Endothelial cell (in vitro differentiated cells): ENCODE results near the gene TSPEAR. TPM values are rescaled to one million over a fixed set of nuclear protein-coding genes. Genes with fewer than 3 reads are reported as not detected.

Source experiments
- DNase-seq: peaks from one replicate; pipeline ENCODE4 v3.0.0; 2021; ENCODE audit warnings: low spot score
- H3K27ac Mint-ChIP-seq: one replicate; pipeline ENCODE4 v1.8.0; 2021; ENCODE audit warnings: mixed read lengths, inconsistent platforms; ENCODE audit not compliant: unreplicated experiment
- H3K27me3 Mint-ChIP-seq: one replicate; pipeline ENCODE4 v1.8.0; 2021; ENCODE audit warnings: mild to moderate bottlenecking, moderate library complexity, mixed read lengths, inconsistent platforms; ENCODE audit not compliant: unreplicated experiment
- H3K36me3 Mint-ChIP-seq: one replicate; pipeline ENCODE4 v1.8.0; 2021; ENCODE audit warnings: mild to moderate bottlenecking, low read depth, mixed read lengths, inconsistent platforms; ENCODE audit not compliant: unreplicated experiment
- H3K4me1 Mint-ChIP-seq: one replicate; pipeline ENCODE4 v1.8.0; 2021; ENCODE audit warnings: mild to moderate bottlenecking, mixed read lengths, inconsistent platforms; ENCODE audit not compliant: unreplicated experiment
- H3K4me3 Mint-ChIP-seq: one replicate; pipeline ENCODE4 v1.8.0; 2021; ENCODE audit warnings: mild to moderate bottlenecking, mixed read lengths, inconsistent platforms; ENCODE audit not compliant: unreplicated experiment
- H3K9me3 Mint-ChIP-seq: one replicate; pipeline ENCODE4 v1.8.0; 2021; ENCODE audit warnings: mixed read lengths, inconsistent platforms; ENCODE audit not compliant: unreplicated experiment
- total RNA-seq: library from RNA; stranded (reverse); fragmentation: NEBNext Ultra II Directional; extraction: Animal tissue kit (Norgen Biotek cat#: 25700); gene quantifications from one replicate; pipeline ENCODE4 v1.2.1, GENCODE V29; 2021; ENCODE audit not compliant: unreplicated experiment
- TF ChIP-seq, protein P1 (sequence below): fragments of 200-600 bp; sonication (generic); IDR thresholded peaks from one replicate; pipeline ENCODE4 v1.5.0; 2021; ENCODE audit warnings: antibody characterized with exemption; ENCODE audit not compliant: unreplicated experiment

The TSPEAR gene
- total RNA-seq, 1 donor from 2014 or later, result not detected

DNA sequence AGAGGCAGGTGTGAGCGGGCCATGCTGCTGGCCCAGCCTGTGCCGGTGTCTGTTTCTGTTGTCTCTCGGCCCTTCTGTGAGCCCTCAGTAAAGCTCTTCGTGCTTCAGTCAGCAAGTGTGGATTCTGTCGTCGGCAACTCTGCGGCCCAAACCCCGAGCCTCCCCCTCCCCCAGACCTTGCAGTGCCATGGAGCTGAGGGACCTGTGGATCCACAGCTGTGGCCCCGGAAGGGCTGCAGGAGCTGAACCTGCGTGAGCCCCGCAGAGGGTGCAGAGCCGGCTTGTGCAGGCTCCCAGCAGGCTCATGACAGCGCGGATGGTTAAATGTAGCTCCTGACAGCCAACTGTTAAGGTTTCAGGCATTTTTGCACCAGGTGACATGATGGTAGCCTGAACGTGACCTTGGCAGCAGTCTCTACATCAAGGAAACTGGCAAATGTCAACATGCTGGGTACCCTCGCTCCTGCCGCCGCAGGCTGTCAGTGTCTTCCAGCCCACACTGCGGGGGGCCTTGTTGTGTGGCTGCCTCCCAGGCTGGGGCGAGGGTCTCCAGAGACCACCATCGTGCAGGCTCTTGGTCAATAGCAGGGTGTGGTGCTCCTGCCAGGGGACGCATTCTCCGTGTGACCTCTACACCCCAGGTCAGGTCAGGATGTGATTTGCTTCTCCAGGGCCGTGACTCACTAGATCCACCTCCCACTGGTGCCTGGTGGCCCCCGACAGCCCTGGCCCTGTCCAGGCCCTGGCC lies 249.1 kb downstream of the TSPEAR start:
- no peak for DNase-seq
- no peak overlapping the region for H3K27ac Mint-ChIP-seq

DNA sequence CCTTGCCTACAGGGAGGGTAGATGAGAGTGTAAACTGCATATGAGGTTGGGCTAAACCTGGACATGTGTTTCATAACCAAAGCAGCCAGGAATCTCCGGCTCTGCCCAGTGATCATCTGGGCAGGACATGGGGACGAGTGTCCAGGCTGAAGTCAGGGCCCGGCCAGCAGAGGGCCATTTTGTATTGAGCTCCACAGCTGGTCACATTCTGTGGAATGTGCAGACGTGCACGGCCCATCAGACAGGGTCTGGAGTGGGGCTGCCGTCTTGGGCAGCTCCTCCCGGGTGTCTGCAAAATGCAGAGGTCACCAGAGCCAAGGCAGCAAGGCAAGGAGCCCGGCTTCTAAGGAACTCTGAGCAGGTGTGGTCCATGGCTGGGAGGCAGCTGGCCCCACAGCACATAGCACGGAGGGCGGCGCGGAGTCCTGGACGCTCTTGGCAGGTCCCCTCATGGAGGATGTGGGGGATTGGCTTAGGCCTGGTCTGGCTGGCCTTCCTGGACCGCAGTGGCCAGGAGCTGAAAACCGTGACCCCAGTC lies 249.8 kb downstream of the TSPEAR start:
- DNase-seq, result peak; percentile 29
- no peaks in the 10 kb centered on the region for H3K9me3 Mint-ChIP-seq
- peaks cover 6% of the 10 kb centered on the region for H3K36me3 Mint-ChIP-seq
- TF ChIP-seq, protein P1, sequence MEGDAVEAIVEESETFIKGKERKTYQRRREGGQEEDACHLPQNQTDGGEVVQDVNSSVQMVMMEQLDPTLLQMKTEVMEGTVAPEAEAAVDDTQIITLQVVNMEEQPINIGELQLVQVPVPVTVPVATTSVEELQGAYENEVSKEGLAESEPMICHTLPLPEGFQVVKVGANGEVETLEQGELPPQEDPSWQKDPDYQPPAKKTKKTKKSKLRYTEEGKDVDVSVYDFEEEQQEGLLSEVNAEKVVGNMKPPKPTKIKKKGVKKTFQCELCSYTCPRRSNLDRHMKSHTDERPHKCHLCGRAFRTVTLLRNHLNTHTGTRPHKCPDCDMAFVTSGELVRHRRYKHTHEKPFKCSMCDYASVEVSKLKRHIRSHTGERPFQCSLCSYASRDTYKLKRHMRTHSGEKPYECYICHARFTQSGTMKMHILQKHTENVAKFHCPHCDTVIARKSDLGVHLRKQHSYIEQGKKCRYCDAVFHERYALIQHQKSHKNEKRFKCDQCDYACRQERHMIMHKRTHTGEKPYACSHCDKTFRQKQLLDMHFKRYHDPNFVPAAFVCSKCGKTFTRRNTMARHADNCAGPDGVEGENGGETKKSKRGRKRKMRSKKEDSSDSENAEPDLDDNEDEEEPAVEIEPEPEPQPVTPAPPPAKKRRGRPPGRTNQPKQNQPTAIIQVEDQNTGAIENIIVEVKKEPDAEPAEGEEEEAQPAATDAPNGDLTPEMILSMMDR, result peak; percentile 19
- H3K27me3 Mint-ChIP-seq, result peaks cover 4% of the 10 kb centered on the region
- no peak overlapping the region for H3K4me3 Mint-ChIP-seq
- H3K4me1 Mint-ChIP-seq, result peaks cover 5% of the 10 kb centered on the region
- H3K27ac Mint-ChIP-seq, result no peak overlapping the region

More for the DNA sequence above, 249.1 kb downstream of the TSPEAR start:
- no peaks in the 10 kb centered on the region for H3K9me3 Mint-ChIP-seq
- TF ChIP-seq, protein P1, result no peak
- H3K4me1 Mint-ChIP-seq, result peaks cover 5% of the 10 kb centered on the region
- H3K27me3 Mint-ChIP-seq, result peaks cover 4% of the 10 kb centered on the region
- no peak overlapping the region for H3K4me3 Mint-ChIP-seq
- H3K36me3 Mint-ChIP-seq, result peaks cover 6% of the 10 kb centered on the region

DNA sequence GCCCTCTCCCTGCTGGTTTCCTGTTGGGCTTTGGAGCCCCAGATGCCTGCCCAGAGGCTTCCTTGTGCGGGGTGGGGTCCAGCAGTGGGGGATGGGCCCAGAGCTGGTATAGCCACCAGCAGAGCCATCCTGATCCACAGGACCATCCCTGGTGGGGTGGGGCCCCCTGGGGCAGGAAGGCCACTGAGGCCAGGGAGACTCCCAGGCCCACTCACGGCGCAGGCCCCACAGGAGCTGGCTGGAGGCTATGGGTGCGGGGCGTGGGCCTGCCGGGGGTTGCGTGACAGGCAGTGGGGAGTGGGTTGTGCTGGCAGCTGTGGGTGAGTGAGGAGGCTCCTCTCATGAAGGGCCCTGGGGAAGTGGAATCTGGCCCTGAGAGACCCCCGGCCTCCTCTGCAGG lies 250.4 kb downstream of the TSPEAR start:
- peaks cover 4% of the 10 kb centered on the region for H3K36me3 Mint-ChIP-seq
- no peaks in the 10 kb centered on the region for H3K9me3 Mint-ChIP-seq
- TF ChIP-seq, protein P1, result no peak
- H3K27ac Mint-ChIP-seq, result no peak overlapping the region
- H3K4me1 Mint-ChIP-seq, result peaks cover 5% of the 10 kb centered on the region
- H3K27me3 Mint-ChIP-seq, result peaks cover 4% of the 10 kb centered on the region
- no peak overlapping the region for H3K4me3 Mint-ChIP-seq
- DNase-seq, result no peak

DNA sequence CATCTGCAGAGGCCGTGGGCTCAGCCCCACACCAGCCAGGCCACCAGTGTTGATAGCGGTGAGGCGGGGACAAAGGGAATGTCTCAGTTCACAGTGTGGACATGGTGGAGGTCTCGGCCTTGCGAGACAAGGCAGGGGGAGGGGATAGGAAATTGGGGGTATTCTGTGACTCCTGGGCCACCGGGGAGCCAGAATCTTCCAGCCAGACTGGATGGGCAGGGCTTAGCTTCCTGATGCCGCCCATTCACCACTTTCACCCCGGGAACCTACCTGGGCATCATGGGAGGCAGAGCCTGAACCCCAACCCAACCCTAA lies 251.0 kb downstream of the TSPEAR start:
- Mint-ChIP-seq H3K4me3 (no peak overlapping the region), H3K4me1 (peaks cover 5% of the 10 kb centered on the region), H3K36me3 (no peaks in the 10 kb centered on the region), H3K9me3 (no peaks in the 10 kb centered on the region), H3K27me3 (peaks cover 4% of the 10 kb centered on the region), H3K27ac (no peak overlapping the region)
- TF ChIP-seq, protein P1, result no peak
- no peak for DNase-seq

DNA sequence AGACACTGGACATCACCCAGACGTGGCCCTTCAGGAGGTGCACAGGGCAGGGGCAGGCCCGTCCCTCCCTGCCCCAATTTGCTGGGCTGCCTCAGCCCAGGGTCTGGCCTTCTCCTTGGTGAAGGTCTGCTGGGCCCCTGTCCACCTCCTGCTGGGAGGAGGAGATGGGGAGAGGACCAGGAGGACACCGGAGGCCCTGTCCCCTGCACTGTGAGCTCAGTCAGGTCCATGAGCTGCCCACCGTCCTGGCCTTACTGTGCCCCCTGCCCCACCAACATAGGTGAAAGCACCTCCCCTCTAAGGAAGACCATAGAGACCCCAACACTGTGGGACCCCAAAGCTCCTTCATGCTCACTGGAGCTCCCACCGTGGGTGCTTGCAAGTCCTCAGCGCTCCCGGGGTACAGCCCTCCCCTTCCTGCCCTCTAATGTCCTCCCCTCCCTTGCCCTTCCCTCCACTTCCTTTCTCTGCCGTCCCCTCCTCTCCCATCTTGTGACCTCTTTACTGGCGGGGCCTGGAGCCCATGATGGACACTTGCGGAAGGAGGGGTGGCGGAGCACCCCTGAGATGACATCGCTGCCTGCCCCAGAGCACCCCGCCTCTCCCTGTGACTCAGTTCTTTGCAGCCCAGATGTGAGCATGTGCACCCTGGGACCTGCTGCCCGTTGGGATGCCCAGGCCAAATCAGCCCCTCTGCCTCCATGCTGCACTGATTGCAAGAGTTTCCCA lies 251.5 kb downstream of the TSPEAR start:
- H3K27ac Mint-ChIP-seq, result no peak overlapping the region
- no peaks in the 10 kb centered on the region for H3K36me3 Mint-ChIP-seq
- no peaks in the 10 kb centered on the region for H3K9me3 Mint-ChIP-seq
- no peak overlapping the region for H3K4me3 Mint-ChIP-seq
- peaks cover 5% of the 10 kb centered on the region for H3K4me1 Mint-ChIP-seq
- no peak for DNase-seq
- H3K27me3 Mint-ChIP-seq, result peaks cover 4% of the 10 kb centered on the region
- TF ChIP-seq, protein P1, result no peak
